Vagina (tissue), 2 donors: ENCODE measurements around the gene PDE3A.

ENCODE experiments used
- CTCF ChIP-seq, 3 experiments: fragments of 450-650 bp in 2 of 3; fragments of 200-600 bp in 1 of 3; sonication (generic) in 1 of 3; IDR thresholded peaks; one replicate each; pipeline ENCODE4 v1.5.1; 2017 to 2019; ENCODE audit warnings: antibody characterized with exemption in 3 of 3, mild to moderate bottlenecking in 2 of 3, moderate library complexity in 2 of 3
- POLR2A ChIP-seq, 2 donors: fragments of 450-650 bp; IDR thresholded peaks; one replicate each; pipeline ENCODE4 v1.6.1; 2017; ENCODE audit warnings: antibody characterized with exemption in 2 of 2, mild to moderate bottlenecking in 2 of 2, moderate library complexity in 2 of 2

GRCh38 chr12:20450591-20451180 is 82.3 kb downstream of the PDE3A start:
- TF ChIP-seq CTCF (IDR thresholded peaks at IDR 0.05) (no peak), POLR2A (IDR thresholded peaks at IDR 0.05) (no peak)
